DMS53 treated with DMSO at 0.1 percent for 48 hours (cell line): Measurements from ENCODE around the gene KLK13.
A peak's percentile ranks its signal among the peaks of the same experiment; 100 is the strongest.

Source experiments
- DNase-seq: peaks from one replicate; lab custom pipeline; 2025; ENCODE audit not compliant: unreplicated experiment; lab: John Stamatoyannopoulos, UW

KLK13 gene

GRCh38 chr19:51064534-51065220 lies at the start of gene KLK13:
TSS of gene KLK13 (minus strand) at chr19:51065092. CDS start at chr19:51065067, 25 bp downstream.
- no peak for DNase-seq

- no peak for DNase-seq
Observed at GRCh38 chr19:51114087-51114729, 49.3 kb upstream of the KLK13 start.

GRCh38 chr19:51111606-51112005 lies 46.7 kb upstream of the KLK13 start:
- no peak for DNase-seq

- DNase-seq = no peak
Observed at GRCh38 chr19:51110666-51110971, 45.7 kb upstream of the KLK13 start.

- DNase-seq = peak; percentile 74
Observed at GRCh38 chr19:51108805-51109146, 43.9 kb upstream of the KLK13 start.

- peak; percentile 97 for DNase-seq
Observed at GRCh38 chr19:51108066-51108804, 43.3 kb upstream of the KLK13 start, which contains the start of gene CTU1. TSS of gene CTU1 (minus strand) at chr19:51108409. CDS start at chr19:51104569, 3,840 bp downstream.

- DNase-seq = no peak
Observed at GRCh38 chr19:51107406-51108065, 42.6 kb upstream of the KLK13 start.

GRCh38 chr19:51103926-51104341 lies 39.0 kb upstream of the KLK13 start:
- DNase-seq = no peak

- DNase-seq = no peak
Observed at GRCh38 chr19:51102991-51103390, 38.1 kb upstream of the KLK13 start.

- no peak for DNase-seq
Observed at GRCh38 chr19:51101171-51101865, 36.4 kb upstream of the KLK13 start.

- DNase-seq = no peak
Observed at GRCh38 chr19:51100601-51101000, 35.7 kb upstream of the KLK13 start.

GRCh38 chr19:51099047-51099382 lies 34.1 kb upstream of the KLK13 start:
- DNase-seq = no peak

GRCh38 chr19:51098365-51099046 lies 33.6 kb upstream of the KLK13 start:
- no peak for DNase-seq

- DNase-seq = no peak
Observed at GRCh38 chr19:51097796-51098195, 32.9 kb upstream of the KLK13 start.

GRCh38 chr19:51097166-51097738 lies 32.4 kb upstream of the KLK13 start:
- peak; percentile 48 for DNase-seq

- DNase-seq = no peak
Observed at GRCh38 chr19:51096473-51097165, 31.7 kb upstream of the KLK13 start.

- peak; percentile 15 for DNase-seq
Observed at GRCh38 chr19:51094696-51095279, 29.9 kb upstream of the KLK13 start.

- DNase-seq = no peak
Observed at GRCh38 chr19:51093510-51094345, 28.8 kb upstream of the KLK13 start.
